ENCODE data around the gene KRTAP20-2. TPM values are rescaled to one million over a fixed set of nuclear protein-coding genes. Genes with fewer than 3 reads are reported as not detected.

KRTAP20-2 gene
- polyA plus RNA-seq, 1 donor from 2014 or later, result not detected

GRCh38 chr21:30684506-30684905 is 49.5 kb downstream of the KRTAP20-2 start:
- Histone ChIP-seq H3K9ac (ENCODE audit: low read length) (no peak overlapping the region), H4K20me1 (ENCODE audit: insufficient read depth) (no peaks in the 10 kb centered on the region), H3K27ac (ENCODE audit: low read length) (no peak overlapping the region), H3K4me3 (ENCODE audit: low read length) (no peak overlapping the region), H3K79me2 (replicated peaks; ENCODE audit: insufficient read depth, low read length) (no peaks in the 10 kb centered on the region), H3K9me2 (ENCODE audit: insufficient read depth, low read length) (no peaks in the 10 kb centered on the region), H3K36me3 (ENCODE audit: insufficient read depth, low read length) (no peaks in the 10 kb centered on the region), H3K9me3 (ENCODE audit: low read length) (no peaks in the 10 kb centered on the region), H3K27me3 (ENCODE audit: insufficient read depth, low read depth, low read length) (no peaks in the 10 kb centered on the region), H3F3A (ENCODE audit: insufficient read depth, low read length, poor library complexity, severe bottlenecking) (no peaks in the 10 kb centered on the region), H3K4me2 (ENCODE audit: low read length) (no peak overlapping the region), H2AFZ (ENCODE audit: low read depth, low read length) (no peak overlapping the region)
- no peak for TF ChIP-seq EP300 (conservative IDR thresholded peaks at IDR 0.05; ENCODE audit: poor library complexity, severe bottlenecking)
- TF ChIP-seq EZH2 (IDR thresholded peaks at IDR 0.05; ENCODE audit: borderline replicate concordance, insufficient read depth, low read length, poor library complexity, severe bottlenecking), result no peak
- TF ChIP-seq SMC3 (conservative IDR thresholded peaks at IDR 0.05; ENCODE audit: poor library complexity), result no peak
- no peak for TF ChIP-seq TAF1 (IDR thresholded peaks at IDR 0.05; ENCODE audit: low read depth)
- no peak for TF ChIP-seq POLR2AphosphoS5 (IDR thresholded peaks at IDR 0.05)
- no peak for TF ChIP-seq MXI1 (conservative IDR thresholded peaks at IDR 0.05; ENCODE audit: poor library complexity, severe bottlenecking)
- TF ChIP-seq RAD21 (conservative IDR thresholded peaks at IDR 0.05), result no peak
- TF ChIP-seq REST (IDR thresholded peaks at IDR 0.05; ENCODE audit: borderline replicate concordance), result no peak
- TF ChIP-seq CTCF (IDR thresholded peaks at IDR 0.05; ENCODE audit: poor library complexity, severe bottlenecking), result no peak

Small RNA genes within 50 kb of the gene (small RNA-seq; reads per million reads assigned to genes)
- gene KRTAP20-1 (0 reads per million in 3 experiments), gene KRTAP20-3 (0 reads per million in 3 experiments), gene KRTAP20-4 (0 reads per million in 3 experiments), gene KRTAP22-1 (0 to 0.23 (median 0) reads per million in 3 experiments), gene KRTAP22-2 (0 reads per million in 3 experiments)

Other genes with a start within 250 kb of the KRTAP20-2 start
- gene KRTAP13-1, start 239.2 kb upstream of the KRTAP20-2 start, polyA plus RNA-seq, result not detected in 2 replicates
- gene KRTAP13-3, start 209.3 kb upstream of the KRTAP20-2 start, polyA plus RNA-seq, result not detected in 2 replicates
- not detected in 2 replicates for gene KRTAP13-4, start 205.0 kb upstream of the KRTAP20-2 start, polyA plus RNA-seq
- gene KRTAP15-1, start 194.9 kb upstream of the KRTAP20-2 start, polyA plus RNA-seq, result not detected in 2 replicates
- gene KRTAP19-1, start 154.8 kb upstream of the KRTAP20-2 start, polyA plus RNA-seq, result not detected in 2 replicates
- not detected in 2 replicates for gene KRTAP19-2, start 147.8 kb upstream of the KRTAP20-2 start, polyA plus RNA-seq
- not detected in 2 replicates for gene KRTAP19-3, start 143.2 kb upstream of the KRTAP20-2 start, polyA plus RNA-seq
- not detected in 2 replicates for gene KRTAP19-4, start 138.0 kb upstream of the KRTAP20-2 start, polyA plus RNA-seq
- gene KRTAP19-5, start 133.1 kb upstream of the KRTAP20-2 start, polyA plus RNA-seq, result not detected in 2 replicates
- not detected in 2 replicates for gene KRTAP19-6, start 93.3 kb upstream of the KRTAP20-2 start, polyA plus RNA-seq
- gene KRTAP19-7, start 73.9 kb upstream of the KRTAP20-2 start, polyA plus RNA-seq, result not detected in 2 replicates
- not detected in 2 replicates for gene KRTAP22-2, start 44.8 kb upstream of the KRTAP20-2 start, polyA plus RNA-seq
- not detected in 2 replicates for gene KRTAP6-3, start 42.8 kb upstream of the KRTAP20-2 start, polyA plus RNA-seq
- not detected in 2 replicates for gene KRTAP6-2, start 36.3 kb upstream of the KRTAP20-2 start, polyA plus RNA-seq
- gene KRTAP22-1, start 34.1 kb upstream of the KRTAP20-2 start, polyA plus RNA-seq, result not detected in 2 replicates
- not detected in 2 replicates for gene KRTAP6-1, start 21.3 kb upstream of the KRTAP20-2 start, polyA plus RNA-seq
- gene KRTAP20-1, start 18.8 kb upstream of the KRTAP20-2 start, polyA plus RNA-seq, result not detected in 2 replicates
- not detected in 2 replicates for gene KRTAP20-4, start 14.6 kb upstream of the KRTAP20-2 start, polyA plus RNA-seq
- not detected in 2 replicates for gene KRTAP20-3, start 7.7 kb downstream of the KRTAP20-2 start, polyA plus RNA-seq
- gene KRTAP21-3, start 83.6 kb downstream of the KRTAP20-2 start, polyA plus RNA-seq, result not detected in 2 replicates
- not detected in 2 replicates for gene KRTAP21-2, start 112.1 kb downstream of the KRTAP20-2 start, polyA plus RNA-seq
- not detected in 2 replicates for gene KRTAP21-1, start 120.2 kb downstream of the KRTAP20-2 start, polyA plus RNA-seq
- not detected in 2 replicates for gene KRTAP8-1, start 178.1 kb downstream of the KRTAP20-2 start, polyA plus RNA-seq
- gene KRTAP7-1, start 194.6 kb downstream of the KRTAP20-2 start, polyA plus RNA-seq, result not detected in 2 replicates
- not detected in 2 replicates for gene KRTAP11-1, start 246.4 kb downstream of the KRTAP20-2 start, polyA plus RNA-seq